ENCODE results near the gene SLC12A5.

SLC12A5 gene

GRCh38 chr20:46013829-46014516 is 15.0 kb upstream of the SLC12A5 start:
- ATAC-seq (peak; percentile 88), DNase-seq (ENCODE audit: low spot score in 2 of 2) (peak; percentile 62 to 82)
- H3K27ac Mint-ChIP-seq: no peak overlapping the region
- peaks cover 4% of the 10 kb centered on the region for H3K9me3 Mint-ChIP-seq
- peak overlapping the region; percentile 49 for H3K4me3 Mint-ChIP-seq
- H3K36me3 Mint-ChIP-seq: peaks cover 17% of the 10 kb centered on the region
- H3K4me1 Mint-ChIP-seq: peaks cover 54% of the 10 kb centered on the region

GRCh38 chr20:46014517-46015396 is 14.3 kb upstream of the SLC12A5 start:
- H3K9me3 Mint-ChIP-seq: peaks cover 4% of the 10 kb centered on the region
- peaks cover 46% of the 10 kb centered on the region for H3K4me1 Mint-ChIP-seq
- ATAC-seq (no peak), DNase-seq (ENCODE audit: low spot score in 2 of 2) (no peak)
- H3K4me3 Mint-ChIP-seq: peak overlapping the region; percentile 49
- no peak overlapping the region for H3K27ac Mint-ChIP-seq
- H3K36me3 Mint-ChIP-seq: peaks cover 15% of the 10 kb centered on the region

- no peak for ATAC-seq
- Mint-ChIP-seq H3K4me3 (no peak overlapping the region), H3K9me3 (no peaks in the 10 kb centered on the region), H3K27ac (no peak overlapping the region), H3K4me1 (peaks cover 37% of the 10 kb centered on the region), H3K36me3 (no peaks in the 10 kb centered on the region)
- no peak for DNase-seq (ENCODE audit: low spot score in 2 of 2)
Measured at GRCh38 chr20:46017272-46017671, 11.7 kb upstream of the SLC12A5 start.

GRCh38 chr20:46018112-46018511 is 10.9 kb upstream of the SLC12A5 start:
- Mint-ChIP-seq H3K4me3 (no peak overlapping the region), H3K4me1 (peaks cover 38% of the 10 kb centered on the region), H3K9me3 (no peaks in the 10 kb centered on the region), H3K27ac (no peak overlapping the region), H3K36me3 (no peaks in the 10 kb centered on the region)
- DNase-seq (ENCODE audit: low spot score in 2 of 2) (no peak), ATAC-seq (no peak)

- Mint-ChIP-seq H3K27ac (no peak overlapping the region), H3K4me1 (peaks cover 41% of the 10 kb centered on the region), H3K4me3 (no peak overlapping the region), H3K9me3 (no peaks in the 10 kb centered on the region), H3K36me3 (no peaks in the 10 kb centered on the region)
- ATAC-seq: no peak
- DNase-seq (ENCODE audit: low spot score in 2 of 2): no peak
Measured at GRCh38 chr20:46018611-46019010, 10.4 kb upstream of the SLC12A5 start.

GRCh38 chr20:46020555-46020954 is 8.5 kb upstream of the SLC12A5 start:
- Mint-ChIP-seq H3K4me1 (peaks cover 27% of the 10 kb centered on the region), H3K27ac (no peak overlapping the region), H3K9me3 (no peaks in the 10 kb centered on the region), H3K4me3 (no peak overlapping the region), H3K36me3 (no peaks in the 10 kb centered on the region)
- no peak for ATAC-seq
- no peak for DNase-seq (ENCODE audit: low spot score in 2 of 2)

- Mint-ChIP-seq H3K9me3 (no peaks in the 10 kb centered on the region), H3K27ac (no peak overlapping the region), H3K4me3 (peak overlapping the region; percentile 75), H3K36me3 (no peaks in the 10 kb centered on the region), H3K4me1 (peaks cover 27% of the 10 kb centered on the region)
- peak; percentile 54 to 80 for DNase-seq (ENCODE audit: low spot score in 2 of 2)
- peak; percentile 67 for ATAC-seq
Measured at GRCh38 chr20:46021361-46022359, 7.4 kb upstream of the SLC12A5 start.

GRCh38 chr20:46022411-46023147 is 6.4 kb upstream of the SLC12A5 start:
- no peak overlapping the region for H3K27ac Mint-ChIP-seq
- ATAC-seq (peak; percentile 65), DNase-seq (ENCODE audit: low spot score in 2 of 2) (peak; percentile 75 to 88)
- H3K36me3 Mint-ChIP-seq: no peaks in the 10 kb centered on the region
- peaks cover 27% of the 10 kb centered on the region for H3K4me1 Mint-ChIP-seq
- peak overlapping the region; percentile 75 for H3K4me3 Mint-ChIP-seq
- no peaks in the 10 kb centered on the region for H3K9me3 Mint-ChIP-seq

- no peaks in the 10 kb centered on the region for H3K36me3 Mint-ChIP-seq
- DNase-seq (ENCODE audit: low spot score in 2 of 2): no peak
- H3K4me3 Mint-ChIP-seq: peak overlapping the region; percentile 75
- no peaks in the 10 kb centered on the region for H3K9me3 Mint-ChIP-seq
- peaks cover 27% of the 10 kb centered on the region for H3K4me1 Mint-ChIP-seq
- no peak overlapping the region for H3K27ac Mint-ChIP-seq
- ATAC-seq: no peak
Measured at GRCh38 chr20:46023148-46023484, 5.9 kb upstream of the SLC12A5 start.

- peak overlapping the region; percentile 75 for H3K4me3 Mint-ChIP-seq
- no peak for ATAC-seq
- no peak for DNase-seq (ENCODE audit: low spot score in 2 of 2)
- H3K9me3 Mint-ChIP-seq: no peaks in the 10 kb centered on the region
- H3K36me3 Mint-ChIP-seq: no peaks in the 10 kb centered on the region
- peaks cover 27% of the 10 kb centered on the region for H3K4me1 Mint-ChIP-seq
- no peak overlapping the region for H3K27ac Mint-ChIP-seq
Measured at GRCh38 chr20:46023999-46024398, 5.0 kb upstream of the SLC12A5 start.

- no peak for DNase-seq (ENCODE audit: low spot score in 2 of 2)
Measured at GRCh38 chr20:46025376-46025783, 3.6 kb upstream of the SLC12A5 start.

GRCh38 chr20:46027245-46027853 is 1.7 kb upstream of the SLC12A5 start:
- no peak for ATAC-seq
- no peaks in the 10 kb centered on the region for H3K36me3 Mint-ChIP-seq
- H3K27ac Mint-ChIP-seq: no peak overlapping the region
- H3K9me3 Mint-ChIP-seq: no peaks in the 10 kb centered on the region
- H3K4me3 Mint-ChIP-seq: no peak overlapping the region
- no peak for DNase-seq (ENCODE audit: low spot score in 2 of 2)
- peaks cover 12% of the 10 kb centered on the region for H3K4me1 Mint-ChIP-seq

More at GRCh38 chr20:46025376-46025783, 3.6 kb upstream of the SLC12A5 start:
- no peak overlapping the region for H3K4me3 Mint-ChIP-seq
- no peaks in the 10 kb centered on the region for H3K9me3 Mint-ChIP-seq
- H3K27ac Mint-ChIP-seq: no peak overlapping the region
- no peaks in the 10 kb centered on the region for H3K36me3 Mint-ChIP-seq
- peaks cover 27% of the 10 kb centered on the region for H3K4me1 Mint-ChIP-seq
- ATAC-seq: no peak

GRCh38 chr20:46028110-46028509 is 905 bp upstream of the SLC12A5 start:
- ATAC-seq (no peak), DNase-seq (ENCODE audit: low spot score in 2 of 2) (no peak)
- Mint-ChIP-seq H3K9me3 (no peaks in the 10 kb centered on the region), H3K36me3 (no peaks in the 10 kb centered on the region), H3K4me1 (peaks cover 7% of the 10 kb centered on the region), H3K4me3 (no peak overlapping the region), H3K27ac (no peak overlapping the region)

- Mint-ChIP-seq H3K4me1 (no peaks in the 10 kb centered on the region), H3K9me3 (no peaks in the 10 kb centered on the region), H3K36me3 (no peaks in the 10 kb centered on the region), H3K27ac (no peak overlapping the region), H3K4me3 (no peak overlapping the region)
- ATAC-seq (no peak), DNase-seq (ENCODE audit: low spot score in 2 of 2) (no peak)
Measured at GRCh38 chr20:46030284-46031013, 1.4 kb downstream of the SLC12A5 start.

All from stimulated activated effector memory CD8-positive, alpha-beta T cell treated with anti-CD3 and anti-CD28 coated beads, Interleukin-12 subunit alpha, Interleukin-12 subunit beta, amount 100 ng/mL, for 72 hours (primary cell).